HepG2 (cell line): ENCODE data around the gene PNMA8C. TPM values are rescaled to one million over a fixed set of nuclear protein-coding genes. Genes with fewer than 3 reads are reported as not detected.

Source experiments
- CEBPB ChIP-seq: IDR thresholded peaks from 2 replicates; pipeline ENCODE4 v1.6.1; 2011; ENCODE audit warnings: low read depth, low read length, improper control_type of control experiment, borderline replicate concordance
- CEBPG ChIP-seq: IDR thresholded peaks from 2 replicates; pipeline ENCODE4 v1.6.1; 2016
- GATAD2A ChIP-seq: IDR thresholded peaks from 2 replicates; pipeline ENCODE4 v1.6.1; 2016
- MAX ChIP-seq: IDR thresholded peaks from 2 replicates; pipeline ENCODE4 v1.6.1; 2012; ENCODE audit warnings: inconsistent platforms
- SALL1 ChIP-seq: sonication (generic); formaldehyde crosslinking; IDR thresholded peaks from 2 replicates; pipeline ENCODE4 v1.8.0; 2022; ENCODE audit warnings: mild to moderate bottlenecking, missing genetic modification reagents
- SAP130 ChIP-seq: IDR thresholded peaks from 2 replicates; pipeline ENCODE4 v1.6.1; 2016; ENCODE audit warnings: low read depth
- SP5 ChIP-seq: IDR thresholded peaks from 2 replicates; pipeline ENCODE4 v1.6.1; 2016; ENCODE audit warnings: low read depth, borderline replicate concordance
- ZBTB7A ChIP-seq: sonication (generic); formaldehyde crosslinking; IDR thresholded peaks from 2 replicates; pipeline ENCODE4 v1.8.0; 2022; ENCODE audit warnings: mild to moderate bottlenecking, missing genetic modification reagents
- ZNF512 ChIP-seq: sonication (generic); formaldehyde crosslinking; IDR thresholded peaks from 2 replicates; pipeline ENCODE4 v1.4.0; 2020; ENCODE audit warnings: mild to moderate bottlenecking, missing genetic modification reagents
- ZNF687 ChIP-seq: sonication (generic); formaldehyde crosslinking; IDR thresholded peaks from 2 replicates; pipeline ENCODE4 v1.5.1; 2020; ENCODE audit warnings: mild to moderate bottlenecking, missing genetic modification reagents, moderate library complexity
- ZNF710 ChIP-seq: sonication (generic); formaldehyde crosslinking; IDR thresholded peaks from 2 replicates; pipeline ENCODE4 v1.5.0; 2020; ENCODE audit warnings: mild to moderate bottlenecking, missing genetic modification reagents, borderline replicate concordance
- ZSCAN25 ChIP-seq: sonication (generic); formaldehyde crosslinking; IDR thresholded peaks from 2 replicates; pipeline ENCODE4 v1.8.0; 2022; ENCODE audit warnings: mild to moderate bottlenecking, missing genetic modification reagents
- polyA plus RNA-seq, 8 experiments: library from polyadenylated mRNA; depleted of rRNA in 3 of 8; stranded (reverse) in 7 of 8; unstranded in 1 of 8; fragments of >200 nt; fragmentation: Illumina TruSeq in 4 of 8; extraction: Trizol in 4 of 8; gene quantifications; 2 replicates each; pipeline versions ENCODE4 v1.2.1 to v1.2.3, GENCODE V29; 2011 to 2016; ENCODE audit warnings: low read depth in 4 of 8, missing spikeins in 1 of 8, mixed read lengths in 1 of 8; ENCODE audit not compliant: insufficient read depth in 1 of 8
- total RNA-seq, 5 experiments: library from RNA; depleted of rRNA; stranded (reverse); fragments of >200 nt; fragmentation: Illumina TruSeq; extraction: Trizol; gene quantifications; 2 replicates each; pipeline ENCODE4 v1.2.3, GENCODE V29; 2016; ENCODE audit warnings: low read depth in 1 of 5

The PNMA8C gene
- total and polyA plus RNA-seq, 2 of the 13 experiments (the other 11 are each of a cell fraction or from before 2014, with no cell fraction given) = not detected

- TF ChIP-seq ZNF687 (peak; percentile 66), MAX (0 out of 2 replicates have a peak, but pooled peaks have one; percentile 25), ZBTB7A (CRISPR knock-in tag) (0 out of 2 replicates have a peak, but pooled peaks have one; percentile 35), SAP130 (CRISPR knock-in tag) (peak; percentile 40; the same call in 1 of the 2 replicates), ZNF512 (CRISPR knock-in tag) (peak; percentile 23; the same call in 1 of the 2 replicates), ZNF710 (CRISPR knock-in tag) (0 out of 2 replicates have a peak, but pooled peaks have one; percentile 29), CEBPB (peak; percentile 85), SALL1 (CRISPR knock-in tag) (0 out of 2 replicates have a peak, but pooled peaks have one; percentile 30), SP5 (CRISPR knock-in tag) (no peak), CEBPG (CRISPR knock-in tag) (peak; percentile 83), GATAD2A (CRISPR knock-in tag) (peak; percentile 53; the same call in 1 of the 2 replicates), ZSCAN25 (CRISPR knock-in tag) (peak; percentile 96)
Measured at GRCh38 chr19:46408664-46409039, 20.1 kb downstream of the PNMA8C start (continued).
